Measurements from ENCODE around the gene KCND2.

KCND2 gene

DNA sequence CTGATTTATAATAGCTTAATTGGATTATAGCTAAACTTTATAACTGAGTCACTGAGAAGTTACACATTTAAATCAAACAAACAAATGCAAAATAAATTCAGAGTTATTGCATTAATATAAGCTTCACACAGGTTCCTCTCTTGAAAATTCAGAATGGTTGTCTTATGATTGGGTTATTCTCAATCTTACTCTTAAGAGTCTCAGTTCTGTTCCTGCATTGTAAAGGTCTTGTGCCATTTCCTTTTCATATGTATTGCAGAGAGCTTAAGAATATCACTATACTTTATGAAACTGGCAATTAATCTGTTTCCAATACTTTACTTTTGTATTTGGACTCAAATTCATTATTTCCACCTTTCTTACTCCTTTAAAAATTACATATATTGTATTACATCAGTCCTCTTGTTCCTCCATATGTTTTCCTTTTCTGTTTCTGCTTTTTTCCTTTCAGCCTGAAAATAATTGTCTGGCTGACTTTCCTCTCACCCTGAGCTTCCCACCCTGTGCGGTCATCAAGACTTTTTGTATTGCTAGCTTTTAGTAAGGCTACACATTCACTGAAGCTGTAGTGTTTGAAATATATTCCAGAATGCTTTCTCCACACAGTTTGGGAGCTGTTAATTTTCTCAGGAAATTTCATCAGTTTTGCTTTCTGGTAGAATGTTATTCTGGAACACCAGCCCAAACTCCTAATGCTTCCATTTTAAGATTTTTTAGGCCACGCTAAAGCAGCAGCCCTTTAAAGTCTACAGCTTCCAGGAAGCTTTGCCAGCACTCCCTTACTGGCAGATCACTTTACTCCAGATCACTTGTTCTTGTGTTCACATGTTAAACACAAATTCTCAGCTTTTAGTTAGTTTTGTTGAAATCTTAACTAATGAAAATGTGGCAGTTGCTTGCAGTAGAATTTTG, 139.4 kb downstream of the KCND2 start:
- no peak for DNase-seq

DNA sequence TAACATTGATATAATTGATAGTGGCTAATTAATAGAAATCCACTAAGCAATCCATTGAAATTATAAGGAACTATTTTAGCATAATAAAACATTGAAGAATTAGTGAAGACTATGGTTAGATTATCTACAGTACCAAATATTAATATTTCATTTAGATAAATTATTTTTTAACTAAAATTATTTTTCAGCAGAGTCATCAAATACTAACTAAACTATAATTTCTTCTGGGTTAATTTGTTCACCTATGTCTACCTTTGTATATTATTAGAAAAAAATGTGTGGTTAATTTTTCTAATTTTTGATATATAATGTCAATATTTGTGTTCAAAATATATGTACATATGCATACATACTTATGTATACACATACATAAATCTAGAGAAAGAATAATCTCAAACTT, 140.2 kb downstream of the KCND2 start:
- no peak for DNase-seq

DNA sequence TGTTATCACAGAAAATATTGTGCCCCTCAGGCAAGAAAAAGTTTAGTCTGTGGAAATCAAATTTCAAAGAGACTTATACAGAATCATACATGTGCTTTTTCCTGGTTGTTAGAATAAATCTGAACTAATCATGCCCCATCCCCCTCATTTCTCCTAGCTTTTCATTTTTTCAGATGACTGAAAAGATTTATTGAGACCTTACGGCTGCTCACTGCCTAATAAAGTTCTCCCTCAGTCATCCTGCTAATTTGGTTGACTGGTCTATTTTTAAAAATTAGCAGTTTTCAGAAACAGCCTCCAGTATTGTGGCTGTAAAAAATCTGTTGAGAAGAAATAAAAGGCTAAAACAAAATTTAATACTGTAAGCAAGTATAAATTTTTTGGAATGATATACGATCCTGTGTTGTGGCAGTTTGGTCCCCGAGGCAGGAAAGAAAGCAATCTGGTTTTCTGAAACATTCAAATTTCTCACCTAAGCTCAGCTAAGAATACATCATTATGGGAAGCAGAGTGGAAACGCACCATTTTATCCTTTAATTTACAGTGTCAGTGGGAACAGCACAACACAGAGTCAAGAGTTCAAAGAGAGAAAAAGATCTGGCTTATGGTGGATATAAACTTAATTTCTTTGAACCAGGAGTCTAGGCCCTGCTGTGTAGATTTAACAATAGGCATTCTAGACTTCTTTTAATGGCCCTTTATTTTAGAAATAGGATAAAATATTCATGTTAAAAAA, 144.4 kb downstream of the KCND2 start:
- DNase-seq: no peak

DNA sequence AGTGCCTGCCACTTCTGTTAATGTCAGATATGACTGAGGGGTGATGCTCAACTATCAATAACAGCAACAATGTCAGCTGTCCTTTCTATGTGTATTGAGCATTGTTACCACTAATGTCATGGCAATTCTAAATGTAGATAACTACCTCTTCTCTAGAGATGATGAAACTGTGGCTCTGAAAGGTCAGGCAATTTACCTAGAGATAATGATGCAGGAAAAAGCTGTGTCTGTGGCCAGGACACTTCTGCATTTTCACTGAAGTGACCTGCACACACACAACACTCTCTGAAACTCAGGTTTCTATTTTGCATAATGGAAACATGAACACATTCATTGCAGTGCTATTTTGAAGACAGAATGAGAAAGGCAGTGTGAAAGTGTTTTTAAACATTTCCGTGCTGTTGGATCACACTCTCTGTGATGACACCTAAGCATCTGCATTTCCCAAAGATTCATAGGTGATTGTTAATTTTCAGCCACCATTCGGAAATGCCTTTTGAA, 148.2 kb downstream of the KCND2 start:
- no peak for DNase-seq

DNA sequence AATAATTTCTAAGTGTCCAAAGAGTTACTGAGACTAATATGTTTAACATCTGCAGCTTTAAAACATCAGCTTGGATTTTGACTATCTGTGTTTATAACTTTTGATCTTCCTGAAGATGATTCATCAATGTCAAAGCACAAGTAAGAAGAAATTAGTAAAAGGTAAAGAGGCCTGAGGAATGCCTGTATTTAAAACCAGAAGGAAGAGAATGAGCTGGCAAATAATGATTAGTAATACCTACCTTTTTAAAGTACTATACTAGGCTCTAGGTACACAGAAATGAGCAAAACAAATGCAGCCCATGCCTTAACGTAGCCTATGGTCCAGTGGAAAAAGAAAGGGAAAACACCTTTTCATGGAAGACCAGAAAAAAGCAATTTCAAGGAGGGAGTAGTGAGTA, 158.0 kb downstream of the KCND2 start:
- DNase-seq: no peak

DNA sequence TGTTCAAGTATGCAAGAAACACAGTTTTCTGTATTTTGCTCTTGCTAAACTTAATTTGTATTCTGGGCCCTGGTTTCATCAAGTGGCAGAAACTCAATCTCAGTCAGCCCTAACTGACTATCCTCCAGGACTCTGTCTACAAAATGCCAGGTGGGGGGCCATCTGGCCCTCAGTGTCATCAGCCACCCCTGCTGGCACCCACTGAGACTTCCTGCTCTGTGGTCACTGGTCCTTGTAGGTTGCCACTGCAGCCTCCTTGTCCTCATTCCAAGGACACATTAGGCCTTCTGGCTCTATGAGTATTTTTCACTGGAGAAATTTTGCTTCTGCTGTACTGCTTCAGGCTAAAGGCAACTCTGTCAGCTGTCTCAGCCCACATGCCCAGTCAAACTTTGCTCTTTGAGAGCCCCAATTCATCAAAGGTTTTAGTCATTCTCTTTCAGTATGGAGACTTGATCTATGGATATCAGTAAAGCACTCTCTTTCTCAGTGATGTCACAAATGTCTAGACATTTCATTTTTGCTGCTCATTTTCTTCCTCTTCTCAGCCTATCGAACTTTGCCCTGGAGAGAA, 163.6 kb downstream of the KCND2 start:
- no peak for DNase-seq

DNA sequence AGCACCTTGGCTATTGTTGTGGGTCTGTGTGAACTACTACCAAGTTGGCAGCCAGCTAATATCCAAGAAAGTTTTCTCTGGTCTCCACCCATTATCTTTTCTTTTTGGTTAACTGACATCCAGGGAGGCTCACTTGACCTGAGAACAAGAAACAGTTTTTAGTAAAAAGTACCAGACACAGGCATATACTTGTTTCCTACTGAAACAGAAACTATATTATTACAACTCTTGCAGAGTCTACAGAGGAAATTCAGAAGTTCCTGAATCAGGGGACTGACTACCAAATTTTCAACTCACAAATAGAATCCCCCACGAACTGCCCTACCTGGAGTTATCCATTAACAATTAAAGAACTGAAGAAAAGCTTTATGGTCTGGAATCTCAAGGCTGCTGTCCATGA, 168.9 kb downstream of the KCND2 start:
- no peak for DNase-seq

DNA sequence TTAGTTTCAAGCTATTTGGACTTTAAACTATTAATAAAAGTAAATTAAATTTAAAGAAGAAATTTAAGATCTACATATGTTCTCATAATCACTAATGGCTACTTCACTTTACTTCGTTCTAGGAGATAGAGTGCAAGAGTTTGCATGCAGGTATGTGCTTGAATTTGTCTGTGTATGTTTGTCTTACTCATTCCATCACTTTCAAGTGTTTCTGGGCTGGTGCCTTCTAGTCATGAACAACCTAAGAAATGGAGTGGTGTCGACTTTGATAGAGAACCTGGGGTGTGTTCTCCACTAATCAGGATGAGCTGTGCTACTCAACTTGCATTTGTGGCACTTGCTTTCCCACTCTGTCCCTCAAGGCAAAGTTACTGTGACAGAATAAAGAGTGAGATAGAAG, 169.9 kb downstream of the KCND2 start:
- no peak for DNase-seq

DNA sequence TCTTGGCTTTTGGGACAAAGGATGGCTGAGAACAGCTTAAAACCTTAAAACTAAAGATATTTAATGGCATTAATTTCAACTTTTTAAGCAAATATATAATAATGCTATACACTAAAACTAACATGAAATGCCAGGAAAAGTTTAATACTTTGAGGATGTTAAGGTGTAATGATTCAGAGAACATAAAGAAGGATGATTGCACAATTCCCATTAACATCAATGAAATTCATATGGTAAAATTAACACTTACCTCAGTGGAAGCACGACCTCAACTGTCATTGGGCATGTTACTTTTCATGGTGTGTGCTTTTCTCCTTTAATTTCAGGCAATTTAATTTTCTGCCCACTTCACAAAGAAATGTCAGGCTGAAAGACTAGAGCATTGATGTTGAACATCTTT, 171.7 kb downstream of the KCND2 start:
- DNase-seq: no peak

DNA sequence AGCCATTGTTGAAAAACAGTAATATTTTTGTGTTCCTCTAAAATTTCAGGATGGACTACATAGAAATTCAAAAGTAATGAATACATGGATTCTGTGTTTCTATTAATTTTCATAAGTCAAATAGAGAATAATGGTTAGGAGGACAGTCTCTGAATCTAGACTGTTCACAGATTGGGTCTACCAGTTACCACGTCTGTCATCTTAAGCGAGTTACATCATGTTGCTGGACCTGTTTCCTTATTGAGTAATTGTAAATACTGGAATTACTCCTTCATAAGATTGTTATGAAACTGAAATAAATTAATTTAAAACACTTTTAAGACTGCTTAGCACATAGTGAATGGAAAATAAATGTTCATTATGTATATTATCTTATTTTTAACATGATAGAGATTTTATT, 172.3 kb downstream of the KCND2 start:
- no peak for DNase-seq

DNA sequence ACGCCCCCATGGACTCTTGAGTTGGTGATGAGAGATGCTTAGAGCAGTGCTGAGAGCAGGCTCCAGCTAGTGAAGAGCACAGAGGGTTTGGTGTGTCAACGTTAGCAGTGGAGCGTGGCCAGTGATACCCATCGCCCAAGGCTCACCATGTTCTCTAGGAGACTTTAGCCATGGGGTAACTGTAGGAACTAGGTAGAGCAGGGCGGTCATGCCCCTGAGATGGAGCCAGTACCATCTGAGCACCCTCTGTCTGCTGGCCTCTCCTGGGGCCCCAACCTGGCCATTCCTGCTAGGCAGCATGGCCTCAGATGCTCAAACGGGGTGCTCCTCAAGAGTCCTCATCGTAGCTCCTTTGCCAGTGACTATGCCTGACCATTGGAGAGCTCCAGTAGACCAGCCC, 179.7 kb downstream of the KCND2 start:
- DNase-seq: no peak

DNA sequence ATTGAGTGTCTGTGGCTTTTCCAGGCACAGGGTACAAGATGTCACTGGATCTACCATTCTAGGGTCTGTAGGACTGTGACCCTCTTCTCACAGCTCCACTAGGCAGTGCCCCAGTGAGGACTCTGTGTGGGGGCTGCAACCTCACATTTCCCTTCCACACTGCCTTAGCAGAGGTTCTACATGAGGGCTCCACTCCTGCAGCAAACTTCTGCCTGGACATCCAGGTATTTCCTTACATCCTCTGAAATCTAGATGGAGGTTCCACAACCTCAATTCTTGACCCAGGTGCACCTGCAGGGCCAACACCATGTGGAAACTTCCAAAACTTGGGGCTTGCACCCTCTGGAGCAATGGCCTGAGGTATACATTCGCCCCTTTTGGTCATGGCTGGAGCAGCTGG, 183.7 kb downstream of the KCND2 start:
- DNase-seq: no peak

DNA sequence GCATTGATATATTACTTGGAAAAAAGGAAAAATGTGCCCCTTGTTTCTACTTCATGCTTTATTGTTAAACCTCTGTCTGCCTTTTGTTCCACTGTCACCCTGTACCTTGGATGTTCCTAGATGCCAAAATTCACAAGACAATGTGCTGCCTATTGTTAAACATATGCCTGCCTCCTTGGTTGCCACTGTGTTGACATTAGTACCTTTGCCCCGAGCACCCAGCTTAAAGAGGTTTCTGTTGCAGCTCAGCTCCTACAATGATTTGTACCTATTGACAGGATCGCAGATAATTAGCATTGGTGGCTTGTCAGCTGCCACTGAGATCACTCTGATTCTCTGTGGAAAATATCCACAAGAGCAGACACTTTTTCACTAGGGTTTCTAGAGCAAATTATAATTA, 188.0 kb downstream of the KCND2 start:
- DNase-seq: no peak

DNA sequence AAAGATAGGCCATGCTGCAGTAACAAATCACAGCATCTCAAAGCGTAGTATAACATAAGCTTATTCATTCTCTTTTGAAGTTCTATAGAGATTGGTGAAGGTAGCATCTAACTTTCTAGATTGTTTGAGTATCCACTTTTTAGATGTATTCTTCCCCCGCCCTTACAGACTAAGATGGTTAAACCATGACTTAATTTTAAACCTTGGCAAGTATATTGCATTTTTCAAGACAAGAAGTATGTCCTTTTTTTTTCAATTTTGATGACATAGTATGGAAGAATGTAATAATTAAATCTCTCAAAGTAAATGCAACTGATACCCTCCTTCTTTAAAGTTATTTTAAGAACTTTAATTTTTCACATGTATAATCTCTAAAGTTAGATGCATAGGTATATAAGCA, 190.0 kb downstream of the KCND2 start:
- no peak for DNase-seq

DNA sequence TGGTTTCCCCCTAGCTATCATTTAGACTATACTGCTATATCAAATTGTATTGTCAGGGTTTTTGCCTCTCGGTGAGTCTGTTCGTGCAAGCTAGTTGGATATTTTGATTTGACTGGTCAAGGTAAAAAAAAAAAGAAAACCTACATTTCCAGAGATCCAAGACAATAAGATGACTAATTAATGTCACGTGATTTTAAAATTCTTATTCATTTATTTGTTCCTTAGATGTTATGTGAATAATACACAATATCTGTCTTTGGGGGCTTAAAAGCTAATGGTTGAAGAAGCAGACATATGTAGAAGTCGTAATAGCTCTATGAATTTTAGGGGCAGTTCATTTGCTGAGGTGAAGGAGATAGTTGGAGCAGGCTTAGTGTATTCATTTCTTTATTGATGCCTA, 191.1 kb downstream of the KCND2 start:
- no peak for DNase-seq

DNA sequence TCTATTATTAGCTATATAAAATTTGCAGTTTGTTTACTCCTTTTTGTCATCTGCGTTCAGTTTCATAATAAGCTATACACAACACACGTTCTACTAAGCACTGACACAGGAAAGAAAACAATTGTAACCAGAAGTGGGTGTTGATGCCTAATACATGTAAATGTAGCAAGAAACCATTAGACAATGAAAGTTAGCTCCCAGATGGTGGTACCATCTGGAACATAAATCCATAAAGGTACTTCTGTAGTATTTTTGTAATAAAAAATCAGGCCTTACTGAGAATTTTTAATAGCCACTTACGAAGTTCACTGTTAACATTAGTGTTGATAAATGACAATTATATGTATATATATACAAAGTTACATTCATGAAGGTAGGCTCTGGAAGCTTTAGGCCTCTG, 194.7 kb downstream of the KCND2 start:
- DNase-seq: no peak

DNA sequence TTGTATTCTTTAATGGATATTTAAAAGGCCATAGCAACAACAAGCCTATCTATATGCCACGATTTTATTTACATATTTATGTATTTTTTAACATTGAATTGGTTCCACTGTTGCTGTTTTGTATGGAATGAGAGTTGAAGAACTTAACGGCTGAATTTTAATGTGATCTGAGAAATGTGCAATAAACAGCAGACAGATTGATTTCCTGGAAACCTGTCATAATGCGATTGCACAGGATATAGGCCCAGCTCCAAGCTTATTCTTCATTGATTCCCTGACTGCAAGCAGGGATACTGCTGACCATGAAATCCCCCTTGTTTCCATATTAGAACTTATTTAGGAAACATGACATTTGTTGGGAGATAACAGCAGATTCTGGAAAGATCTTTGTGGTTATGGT, 195.6 kb downstream of the KCND2 start:
- no peak for DNase-seq

DNA sequence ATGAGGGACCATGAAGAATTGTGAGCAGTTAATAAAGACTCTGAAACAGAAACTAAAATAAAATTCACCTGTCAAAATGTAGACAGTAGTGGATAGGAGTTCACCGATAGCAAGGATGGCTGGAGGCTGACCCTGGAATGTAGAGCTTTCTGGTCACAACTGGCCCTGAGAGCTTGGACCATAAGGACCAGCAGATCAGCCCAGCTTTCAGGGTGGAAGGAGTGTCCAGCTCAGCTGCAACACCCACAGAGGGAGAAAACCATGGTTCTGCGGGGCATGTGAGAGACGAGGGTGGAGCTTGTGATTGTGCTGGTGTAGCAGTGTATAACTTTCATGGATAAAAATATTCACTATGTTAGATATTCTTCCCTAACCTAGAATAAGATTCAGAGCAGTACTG, 199.9 kb downstream of the KCND2 start:
- DNase-seq: no peak

DNA sequence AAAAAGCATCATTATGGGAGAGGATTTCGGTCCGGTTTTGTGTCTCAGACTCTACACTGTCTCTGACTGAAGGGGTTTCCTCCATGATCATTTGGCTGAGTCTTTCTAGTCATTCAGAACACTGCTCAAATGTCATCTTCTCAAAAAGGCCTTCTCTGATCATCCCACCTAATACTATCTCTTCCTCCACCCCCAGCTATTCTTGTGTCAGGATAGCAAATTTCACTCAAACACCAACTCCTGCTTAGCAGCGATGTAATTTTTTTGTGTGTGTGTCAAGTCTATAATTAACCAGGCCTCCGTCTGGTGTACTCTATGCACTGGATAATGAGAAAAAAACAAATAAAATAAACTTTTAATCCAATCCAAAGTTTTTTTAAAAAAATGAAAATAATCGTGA, 200.4 kb downstream of the KCND2 start:
- DNase-seq: no peak

DNA sequence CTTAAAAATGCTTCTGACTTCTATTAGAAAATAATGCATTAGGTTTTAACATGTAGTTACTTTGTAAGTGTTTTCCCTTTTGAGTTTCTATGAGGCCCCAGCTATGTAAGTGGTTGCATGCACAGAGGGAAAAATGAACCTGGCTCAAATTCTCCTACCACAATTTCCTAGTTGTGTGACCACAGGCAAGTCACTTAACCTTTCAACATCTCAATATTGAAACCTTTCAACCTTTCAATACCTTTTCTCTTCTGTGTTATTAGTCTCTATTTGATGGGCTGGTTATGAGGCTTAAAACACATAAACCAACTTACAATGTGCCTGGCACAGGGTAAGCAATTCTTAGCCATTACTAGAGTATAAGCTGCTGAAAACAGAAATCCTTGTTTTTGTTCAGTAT, 203.0 kb downstream of the KCND2 start:
- no peak for DNase-seq

DNA sequence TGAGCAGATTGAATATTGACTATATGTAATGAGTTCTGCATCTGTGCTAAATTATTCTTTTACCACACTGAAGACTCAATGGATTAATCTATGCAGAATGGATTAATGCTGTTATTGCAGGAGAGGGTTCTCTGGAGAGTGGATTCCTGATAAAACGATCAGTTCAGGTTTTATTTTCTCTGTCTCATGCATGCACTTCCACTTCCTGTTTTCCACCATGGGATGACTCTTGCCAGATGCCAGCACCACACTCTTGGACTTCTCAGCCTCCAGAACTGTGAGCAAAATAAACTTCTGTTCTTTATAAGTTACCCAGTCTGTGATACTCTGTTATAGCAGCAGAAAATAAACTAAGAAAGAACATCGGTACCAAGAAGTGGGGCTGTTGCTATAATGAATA, 207.5 kb downstream of the KCND2 start:
- DNase-seq: no peak

DNA sequence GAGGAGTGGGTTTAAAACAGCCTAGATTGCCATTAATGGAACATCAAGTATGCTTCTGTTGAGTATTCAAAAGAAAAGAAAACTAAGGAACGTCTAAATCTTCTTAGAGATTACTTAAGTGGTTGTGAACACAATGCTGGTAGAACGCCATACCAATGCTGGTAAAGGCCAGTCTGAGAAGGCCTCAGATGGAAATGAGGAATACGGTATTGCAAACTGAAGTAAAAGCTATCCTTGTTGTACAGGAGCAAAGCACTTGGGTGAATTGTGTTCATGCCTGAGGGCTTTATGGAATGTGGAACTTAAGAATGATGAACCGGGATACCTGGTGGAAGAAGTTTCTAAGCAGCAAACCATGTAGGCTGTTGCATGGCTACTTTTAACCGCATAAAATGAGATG, 208.0 kb downstream of the KCND2 start:
- no peak for DNase-seq

DNA sequence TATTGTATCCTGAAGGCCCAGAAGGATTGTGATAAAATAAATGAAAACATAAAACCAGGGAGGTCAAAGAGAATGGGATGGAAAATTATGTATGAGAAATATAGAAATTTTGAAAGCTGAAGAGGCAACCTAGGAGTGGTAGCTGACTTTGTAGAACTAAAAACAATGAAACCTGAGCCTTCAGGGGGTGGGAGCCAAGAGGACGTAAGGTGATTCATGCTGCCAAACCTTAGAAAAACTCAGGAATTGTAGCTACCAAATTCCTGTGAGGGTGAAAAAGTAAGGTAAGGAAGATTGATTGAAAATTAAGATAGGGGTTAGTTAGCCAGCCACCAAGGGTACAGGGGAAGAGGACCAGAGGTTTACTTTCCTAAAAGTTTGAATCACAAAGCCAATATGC, 213.2 kb downstream of the KCND2 start:
- DNase-seq: no peak

DNA sequence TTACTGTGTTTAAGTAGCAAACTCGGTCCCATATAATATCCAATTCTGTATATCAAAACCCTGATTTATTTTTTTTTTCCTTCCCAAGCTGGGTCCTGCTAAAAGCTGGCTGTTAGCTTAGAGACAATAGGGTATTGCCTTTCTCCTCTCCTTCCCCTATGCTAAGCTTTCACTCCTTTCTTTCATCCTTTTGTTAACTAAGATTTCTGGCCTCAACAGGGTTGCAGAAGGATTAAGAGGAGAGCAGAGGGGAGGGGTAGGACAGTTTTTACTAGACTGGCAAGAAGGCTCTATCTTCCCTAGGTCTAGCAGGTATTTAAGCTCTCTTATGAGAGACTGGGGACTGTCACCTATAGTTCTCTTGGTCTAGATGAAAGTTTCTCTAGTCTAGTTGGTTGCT, 229.2 kb downstream of the KCND2 start:
- DNase-seq: no peak
